HL-60 (cell line): ENCODE data around the gene VPS37D.

Experiments
- POLR2AphosphoS5 ChIP-seq: IDR thresholded peaks from 2 replicates; pipeline ENCODE4 v1.6.1; 2012; ENCODE audit warnings: low read depth
- SPI1 ChIP-seq: IDR thresholded peaks from 2 replicates; pipeline ENCODE4 v1.6.1; 2012; ENCODE audit warnings: low read depth, mild to moderate bottlenecking, borderline replicate concordance
- TF ChIP-seq, protein P1 (sequence below): IDR thresholded peaks from one replicate; pipeline ENCODE4 v1.5.1; 2011; ENCODE audit warnings: low read length, control low read depth, inconsistent platforms; ENCODE audit not compliant: insufficient read depth
- TF ChIP-seq, protein P2 (sequence below): IDR thresholded peaks from 2 replicates; pipeline ENCODE4 v1.6.1; 2012; ENCODE audit warnings: low read depth; ENCODE audit not compliant: insufficient replicate concordance

DNA sequence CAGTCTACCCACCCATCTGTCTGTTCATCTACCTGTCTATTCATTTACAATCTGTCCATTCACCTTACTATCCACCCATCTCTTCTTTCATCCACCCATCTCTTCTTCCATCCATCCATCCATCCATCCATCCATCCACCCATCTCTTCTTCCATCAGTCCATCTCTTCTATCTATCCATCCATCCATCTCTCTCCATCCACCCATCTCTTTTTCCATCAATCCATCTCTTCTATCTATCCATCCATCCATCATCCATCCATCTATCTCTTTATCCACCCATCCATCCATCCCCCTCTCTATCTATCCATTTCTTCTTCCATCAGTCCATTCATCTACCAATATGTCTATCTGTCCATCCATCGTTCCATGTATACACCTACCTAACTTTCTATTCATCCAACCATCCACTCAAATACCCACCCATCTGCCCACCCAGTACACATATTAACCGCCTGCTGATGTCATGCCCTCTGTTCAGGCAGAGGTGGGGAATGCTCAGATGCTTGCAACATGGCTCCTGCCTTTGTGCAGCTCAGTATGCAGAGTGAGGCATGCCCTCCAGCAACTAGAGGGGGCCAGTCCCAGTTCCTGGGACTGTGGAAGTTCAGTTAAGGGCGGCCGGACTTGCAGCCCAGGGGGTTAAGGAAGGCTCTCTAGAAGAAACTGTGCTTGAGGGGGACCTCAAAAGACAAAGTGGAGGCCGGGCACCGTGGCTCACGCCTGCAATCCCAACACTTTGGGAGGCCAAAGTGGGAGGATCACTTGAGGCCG is 32.0 kb upstream of the VPS37D start:
- TF ChIP-seq, protein P1, sequence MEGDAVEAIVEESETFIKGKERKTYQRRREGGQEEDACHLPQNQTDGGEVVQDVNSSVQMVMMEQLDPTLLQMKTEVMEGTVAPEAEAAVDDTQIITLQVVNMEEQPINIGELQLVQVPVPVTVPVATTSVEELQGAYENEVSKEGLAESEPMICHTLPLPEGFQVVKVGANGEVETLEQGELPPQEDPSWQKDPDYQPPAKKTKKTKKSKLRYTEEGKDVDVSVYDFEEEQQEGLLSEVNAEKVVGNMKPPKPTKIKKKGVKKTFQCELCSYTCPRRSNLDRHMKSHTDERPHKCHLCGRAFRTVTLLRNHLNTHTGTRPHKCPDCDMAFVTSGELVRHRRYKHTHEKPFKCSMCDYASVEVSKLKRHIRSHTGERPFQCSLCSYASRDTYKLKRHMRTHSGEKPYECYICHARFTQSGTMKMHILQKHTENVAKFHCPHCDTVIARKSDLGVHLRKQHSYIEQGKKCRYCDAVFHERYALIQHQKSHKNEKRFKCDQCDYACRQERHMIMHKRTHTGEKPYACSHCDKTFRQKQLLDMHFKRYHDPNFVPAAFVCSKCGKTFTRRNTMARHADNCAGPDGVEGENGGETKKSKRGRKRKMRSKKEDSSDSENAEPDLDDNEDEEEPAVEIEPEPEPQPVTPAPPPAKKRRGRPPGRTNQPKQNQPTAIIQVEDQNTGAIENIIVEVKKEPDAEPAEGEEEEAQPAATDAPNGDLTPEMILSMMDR, result no peak
- TF ChIP-seq POLR2AphosphoS5 (no peak), SPI1 (no peak)
- TF ChIP-seq, protein P2, sequence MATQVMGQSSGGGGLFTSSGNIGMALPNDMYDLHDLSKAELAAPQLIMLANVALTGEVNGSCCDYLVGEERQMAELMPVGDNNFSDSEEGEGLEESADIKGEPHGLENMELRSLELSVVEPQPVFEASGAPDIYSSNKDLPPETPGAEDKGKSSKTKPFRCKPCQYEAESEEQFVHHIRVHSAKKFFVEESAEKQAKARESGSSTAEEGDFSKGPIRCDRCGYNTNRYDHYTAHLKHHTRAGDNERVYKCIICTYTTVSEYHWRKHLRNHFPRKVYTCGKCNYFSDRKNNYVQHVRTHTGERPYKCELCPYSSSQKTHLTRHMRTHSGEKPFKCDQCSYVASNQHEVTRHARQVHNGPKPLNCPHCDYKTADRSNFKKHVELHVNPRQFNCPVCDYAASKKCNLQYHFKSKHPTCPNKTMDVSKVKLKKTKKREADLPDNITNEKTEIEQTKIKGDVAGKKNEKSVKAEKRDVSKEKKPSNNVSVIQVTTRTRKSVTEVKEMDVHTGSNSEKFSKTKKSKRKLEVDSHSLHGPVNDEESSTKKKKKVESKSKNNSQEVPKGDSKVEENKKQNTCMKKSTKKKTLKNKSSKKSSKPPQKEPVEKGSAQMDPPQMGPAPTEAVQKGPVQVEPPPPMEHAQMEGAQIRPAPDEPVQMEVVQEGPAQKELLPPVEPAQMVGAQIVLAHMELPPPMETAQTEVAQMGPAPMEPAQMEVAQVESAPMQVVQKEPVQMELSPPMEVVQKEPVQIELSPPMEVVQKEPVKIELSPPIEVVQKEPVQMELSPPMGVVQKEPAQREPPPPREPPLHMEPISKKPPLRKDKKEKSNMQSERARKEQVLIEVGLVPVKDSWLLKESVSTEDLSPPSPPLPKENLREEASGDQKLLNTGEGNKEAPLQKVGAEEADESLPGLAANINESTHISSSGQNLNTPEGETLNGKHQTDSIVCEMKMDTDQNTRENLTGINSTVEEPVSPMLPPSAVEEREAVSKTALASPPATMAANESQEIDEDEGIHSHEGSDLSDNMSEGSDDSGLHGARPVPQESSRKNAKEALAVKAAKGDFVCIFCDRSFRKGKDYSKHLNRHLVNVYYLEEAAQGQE, result no peak
